HCT116 (cell line): ENCODE data around the gene AGAP1.

Source experiments
- ATF3 ChIP-seq: IDR thresholded peaks from 2 replicates; pipeline ENCODE4 v1.6.1; 2012
- CEBPB ChIP-seq: IDR thresholded peaks from 2 replicates; pipeline ENCODE4 v1.6.1; 2012; ENCODE audit warnings: low read depth
- CTCF ChIP-seq, 3 experiments: fragments of 200-600 bp in 1 of 3; sonication (generic) in 1 of 3; IDR thresholded peaks in 2 of 3; conservative IDR thresholded peaks in 1 of 3; 2 replicates each; pipeline ENCODE4 v1.5.1; 2012 to 2017; ENCODE audit warnings: low read depth in 2 of 3, low read length in 2 of 3, antibody characterized with exemption in 1 of 3, borderline replicate concordance in 1 of 3, control low read depth in 1 of 3, mild to moderate bottlenecking in 1 of 3, mixed read lengths in 1 of 3, mixed run types in 1 of 3, moderate library complexity in 1 of 3; ENCODE audit not compliant: insufficient read depth in 1 of 3
- EGR1 ChIP-seq: IDR thresholded peaks from 2 replicates; pipeline ENCODE4 v1.6.1; 2012; ENCODE audit warnings: low read depth
- EZH2 ChIP-seq: fragments of 200-600 bp; sonication (generic); IDR thresholded peaks from 2 replicates; pipeline ENCODE4 v1.6.1; 2017; ENCODE audit warnings: antibody characterized with exemption, mixed run types
- EZH2phosphoT487 ChIP-seq: fragments of 200-600 bp; IDR thresholded peaks from 2 replicates; pipeline ENCODE4 v1.6.1; 2018; ENCODE audit warnings: antibody characterized with exemption, borderline replicate concordance
- JUND ChIP-seq: IDR thresholded peaks from 2 replicates; pipeline ENCODE4 v1.6.1; 2012
- POLR2A ChIP-seq: IDR thresholded peaks from 2 replicates; pipeline ENCODE4 v1.7.0; 2011; ENCODE audit warnings: borderline replicate concordance; ENCODE audit not compliant: insufficient read depth, insufficient read length; ENCODE audit errors: extremely low read depth
- POLR2AphosphoS5 ChIP-seq: IDR thresholded peaks from 2 replicates; pipeline ENCODE4 v1.6.1; 2011; ENCODE audit warnings: mild to moderate bottlenecking, low read depth, low read length, moderate library complexity
- RAD21 ChIP-seq: IDR thresholded peaks from 2 replicates; pipeline ENCODE4 v1.6.1; 2012; ENCODE audit warnings: low read depth, mild to moderate bottlenecking
- TCF7L2 ChIP-seq: IDR thresholded peaks from 2 replicates; pipeline ENCODE4 v1.7.0; 2011; ENCODE audit warnings: borderline replicate concordance, inconsistent platforms; ENCODE audit not compliant: insufficient read depth, insufficient read length; ENCODE audit errors: extremely low read depth
- YY1 ChIP-seq: IDR thresholded peaks from 2 replicates; pipeline ENCODE4 v1.6.1; 2011; ENCODE audit warnings: low read length, low read depth, moderate library complexity, mild to moderate bottlenecking; ENCODE audit not compliant: insufficient replicate concordance; ENCODE audit errors: extremely low read depth
- ZNF274 ChIP-seq: fragments of 200-500 bp; sonication (Bioruptor generic); IDR thresholded peaks from 2 replicates; pipeline ENCODE4 v1.6.1; 2014; ENCODE audit warnings: mild to moderate bottlenecking, low read depth, low read length, inconsistent platforms

GRCh38 chr2:235485362-235485761, 8.5 kb upstream of the AGAP1 start:
- TF ChIP-seq RAD21 (no peak), CTCF (IDR thresholded peaks at IDR 0.05 in 2 of 3, conservative IDR thresholded peaks at IDR 0.05 in 1 of 3; ENCODE audit: borderline replicate concordance in 1 of 3, insufficient read depth in 1 of 3, low read depth in 2 of 3, low read length in 2 of 3) (no peak), EZH2 (no peak), ZNF274 (no peak), POLR2AphosphoS5 (no peak), POLR2A (no peak), ATF3 (no peak), CEBPB (no peak), EZH2phosphoT487 (no peak), EGR1 (no peak), JUND (no peak), TCF7L2 (no peak), YY1 (no peak)
